ENCODE measurements around the gene OTC.

OTC gene

GRCh38 chrX:38368774-38369173 is 16.4 kb downstream of the OTC start:
- no peak overlapping the region for H3K4me3 ChIP-seq (ENCODE audit: low read depth, low read length)
- no peak for DNase-seq (ENCODE audit: low read depth)
- in situ Hi-C loops (cut with HindIII; ENCODE audit: low sequenced_read_pairs), result no loop called here
- TF ChIP-seq CTCF (IDR thresholded peaks at IDR 0.05; ENCODE audit: low read depth, low read length, missing control alignments), result no peak

GRCh38 chrX:38371641-38372040 is 19.2 kb downstream of the OTC start:
- no peak for DNase-seq (ENCODE audit: low read depth)
- in situ Hi-C loops (cut with HindIII; ENCODE audit: low sequenced_read_pairs), result no loop called here
- no peak for TF ChIP-seq CTCF (IDR thresholded peaks at IDR 0.05; ENCODE audit: low read depth, low read length, missing control alignments)
- H3K4me3 ChIP-seq (ENCODE audit: low read depth, low read length), result no peak overlapping the region

GRCh38 chrX:38374431-38374830 is 22.0 kb downstream of the OTC start:
- H3K4me3 ChIP-seq (ENCODE audit: low read depth, low read length), result no peak overlapping the region
- DNase-seq (ENCODE audit: low read depth), result no peak
- in situ Hi-C loops (cut with HindIII; ENCODE audit: low sequenced_read_pairs), result no loop called here
- no peak for TF ChIP-seq CTCF (IDR thresholded peaks at IDR 0.05; ENCODE audit: low read depth, low read length, missing control alignments)

- in situ Hi-C loops (cut with HindIII; ENCODE audit: low sequenced_read_pairs), result no loop called here
These were observed 23.5 kb downstream of the OTC start for GRCh38 chrX:38375891-38376290.

DNA sequence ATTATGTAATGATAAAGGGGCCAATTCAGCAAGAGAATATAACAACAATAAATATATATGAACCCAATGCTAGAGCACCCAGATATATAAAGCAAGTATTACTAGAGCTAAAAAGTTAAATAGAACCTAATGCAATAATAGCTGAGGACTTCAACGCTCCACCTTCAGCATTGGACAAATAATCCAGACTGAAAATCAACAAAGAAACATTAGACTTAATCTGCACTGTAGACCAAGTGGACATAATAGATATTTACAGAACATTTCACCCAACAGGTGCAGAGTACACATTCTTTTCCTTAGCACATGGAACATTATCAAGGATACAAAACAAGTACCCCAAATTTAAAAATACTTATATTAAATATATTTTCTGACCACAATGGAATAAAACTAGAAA is 24.3 kb downstream of the OTC start:
- H3K4me3 ChIP-seq (ENCODE audit: low read depth, low read length), result no peak overlapping the region
- no peak for TF ChIP-seq CTCF (IDR thresholded peaks at IDR 0.05; ENCODE audit: low read depth, low read length, missing control alignments)
- in situ Hi-C loops (cut with HindIII; ENCODE audit: low sequenced_read_pairs), result no loop called here
- DNase-seq (ENCODE audit: low read depth), result no peak

More at GRCh38 chrX:38375891-38376290, 23.5 kb downstream of the OTC start:
- peak; percentile 54 for TF ChIP-seq CTCF (IDR thresholded peaks at IDR 0.05; ENCODE audit: low read depth, low read length, missing control alignments)
- DNase-seq (ENCODE audit: low read depth), result no peak
- H3K4me3 ChIP-seq (ENCODE audit: low read depth, low read length), result no peak overlapping the region

- DNase-seq (ENCODE audit: low read depth), result no peak
- in situ Hi-C loops (cut with HindIII; ENCODE audit: low sequenced_read_pairs), result no loop called here
- no peak for TF ChIP-seq CTCF (IDR thresholded peaks at IDR 0.05; ENCODE audit: low read depth, low read length, missing control alignments)
- no peak overlapping the region for H3K4me3 ChIP-seq (ENCODE audit: low read depth, low read length)
These were observed 26.7 kb downstream of the OTC start for GRCh38 chrX:38379088-38379487.

GRCh38 chrX:38382663-38383062 is 30.3 kb downstream of the OTC start:
- TF ChIP-seq CTCF (IDR thresholded peaks at IDR 0.05; ENCODE audit: low read depth, low read length, missing control alignments), result no peak
- in situ Hi-C loops (cut with HindIII; ENCODE audit: low sequenced_read_pairs), result no loop called here
- no peak overlapping the region for H3K4me3 ChIP-seq (ENCODE audit: low read depth, low read length)
- no peak for DNase-seq (ENCODE audit: low read depth)

Measured in astrocyte of the cerebellum (primary cell).